KG1 (cell line): ENCODE data around the gene DLGAP4.
"Not testable (repeated sequence)": the region's sequence is repeated elsewhere in the genome, so short reads cannot be mapped to it uniquely, and the experiment has no call there.

Experiments
- DNase-seq: peaks from one replicate; lab custom pipeline; 2025; lab: John Stamatoyannopoulos, UW

The DLGAP4 gene

GRCh38 chr20:36541227-36541767 is 235.2 kb downstream of the DLGAP4 start, which contains the start of gene MYL9:
Gene MYL9 (plus strand): TSS chr20:36541519. CDS start chr20:36544885, 3,366 bp downstream.
- no peak for DNase-seq

GRCh38 chr20:36541768-36542488 is 235.8 kb downstream of the DLGAP4 start:
- no peak for DNase-seq

GRCh38 chr20:36542516-36543183 is 236.5 kb downstream of the DLGAP4 start:
- no peak for DNase-seq

- no peak for DNase-seq
These were observed 237.3 kb downstream of the DLGAP4 start for GRCh38 chr20:36543184-36544133.

GRCh38 chr20:36544134-36545018 is 238.2 kb downstream of the DLGAP4 start:
- DNase-seq, result no peak

GRCh38 chr20:36546111-36546736 is 240.1 kb downstream of the DLGAP4 start:
- no peak for DNase-seq

- no peak for DNase-seq
These were observed 241.3 kb downstream of the DLGAP4 start for GRCh38 chr20:36547186-36548005.

GRCh38 chr20:36548006-36548315 is 241.8 kb downstream of the DLGAP4 start:
- no peak for DNase-seq

GRCh38 chr20:36548704-36549627 is 242.8 kb downstream of the DLGAP4 start:
- no peak for DNase-seq

- no peak for DNase-seq
These were observed 243.4 kb downstream of the DLGAP4 start for GRCh38 chr20:36549628-36549941.

- DNase-seq, result no peak
These were observed 244.0 kb downstream of the DLGAP4 start for GRCh38 chr20:36549942-36550789.

GRCh38 chr20:36550790-36551299 is 244.7 kb downstream of the DLGAP4 start:
- DNase-seq, result no peak

GRCh38 chr20:36555248-36555647 is 249.1 kb downstream of the DLGAP4 start:
- no peak for DNase-seq

GRCh38 chr20:36562724-36563123 is 256.6 kb downstream of the DLGAP4 start:
- DNase-seq, result no peak

- no peak for DNase-seq
These were observed 257.2 kb downstream of the DLGAP4 start for GRCh38 chr20:36563374-36563773.

- DNase-seq, result not testable (repeated sequence)
These were observed 258.1 kb downstream of the DLGAP4 start for GRCh38 chr20:36564078-36564725.

- DNase-seq, result not testable (repeated sequence)
These were observed 258.6 kb downstream of the DLGAP4 start for GRCh38 chr20:36564726-36565121.
